ENCODE data around the gene ATP11A.

ATP11A gene

GRCh38 chr13:112772539-112772909, 82.7 kb downstream of the ATP11A start:
- no peak for DNase-seq (ENCODE audit: low read depth)
- no peak for TF ChIP-seq CTCF (IDR thresholded peaks at IDR 0.05; ENCODE audit: low read depth, low read length, missing control alignments)
- H3K4me3 ChIP-seq (ENCODE audit: low read depth, low read length) = no peak overlapping the region

- no peak for TF ChIP-seq CTCF (IDR thresholded peaks at IDR 0.05; ENCODE audit: low read depth, low read length, missing control alignments)
- DNase-seq (ENCODE audit: low read depth) = no peak
- no peak overlapping the region for H3K4me3 ChIP-seq (ENCODE audit: low read depth, low read length)
Measured at GRCh38 chr13:112772929-112773328, 83.1 kb downstream of the ATP11A start.

GRCh38 chr13:112773601-112774447, 84.0 kb downstream of the ATP11A start:
- no peak overlapping the region for H3K4me3 ChIP-seq (ENCODE audit: low read depth, low read length)
- TF ChIP-seq CTCF (IDR thresholded peaks at IDR 0.05; ENCODE audit: low read depth, low read length, missing control alignments) = no peak
- DNase-seq (ENCODE audit: low read depth) = no peak

- no peak overlapping the region for H3K4me3 ChIP-seq (ENCODE audit: low read depth, low read length)
- no peak for TF ChIP-seq CTCF (IDR thresholded peaks at IDR 0.05; ENCODE audit: low read depth, low read length, missing control alignments)
- DNase-seq (ENCODE audit: low read depth) = no peak
Measured at GRCh38 chr13:112774448-112774792, 84.6 kb downstream of the ATP11A start.

- H3K4me3 ChIP-seq (ENCODE audit: low read depth, low read length) = no peak overlapping the region
- no peak for TF ChIP-seq CTCF (IDR thresholded peaks at IDR 0.05; ENCODE audit: low read depth, low read length, missing control alignments)
- DNase-seq (ENCODE audit: low read depth) = no peak
Measured at GRCh38 chr13:112774829-112775565, 85.2 kb downstream of the ATP11A start.

GRCh38 chr13:112775791-112776279, 86.0 kb downstream of the ATP11A start:
- H3K4me3 ChIP-seq (ENCODE audit: low read depth, low read length) = no peak overlapping the region
- DNase-seq (ENCODE audit: low read depth) = no peak
- no peak for TF ChIP-seq CTCF (IDR thresholded peaks at IDR 0.05; ENCODE audit: low read depth, low read length, missing control alignments)
